K562 (cell line): ENCODE results near the gene ALOXE3. TPM values are rescaled to one million over a fixed set of nuclear protein-coding genes. Genes with fewer than 3 reads are reported as not detected.
A peak's percentile ranks its signal among the peaks of the same experiment; 100 is the strongest.

ENCODE experiments used
- ATAC-seq: fragments of 200-7000 bp; cut with Tn5 transposase; 3 replicates; pipeline ENCODE4 v1.9.1; 2020; ENCODE audit warnings: moderate library complexity
- BruUV-seq: library from RNA; stranded (reverse); fragments of 400-500 nt; replicated peaks from 2 replicates; lab custom pipeline; 2021; lab: Mats Ljungman, UMichigan
- CTCF ChIA-PET: fragments of 300-600 bp; formaldehyde crosslinking; extraction: SDS; loops from one replicate; lab custom pipeline; 2021; ENCODE audit warnings: low intra/inter-chr PET ratio; lab: Yijun Ruan, JAX
- POLR2A ChIA-PET: fragments of 300-600, 350-650 bp; sonication (Branson Sonifier 250); formaldehyde crosslinking; extraction: SDS; loops from one replicate; lab custom pipeline; 2021; ENCODE audit warnings: antibody characterized with exemption, inconsistent platforms; lab: Yijun Ruan, JAX
- DNase-seq, 4 experiments: peaks; one replicate each; pipeline versions ENCODE4 v3.0.0 to v3.0.0-alpha.2; 2011 to 2018; ENCODE audit warnings: low spot score in 3 of 4, mixed read lengths in 3 of 4; ENCODE audit errors: extremely low read depth in 1 of 4
- FAIRE-seq: peaks from 2 replicates; lab custom pipeline; 2011; peaks lifted over from hg19 to GRCh38; lab: Jason Lieb, UNC
- H2AFZ ChIP-seq: 2 replicates; pipeline ENCODE4 v1.6.0; 2011; ENCODE audit warnings: low read depth, low read length, control low read depth, inconsistent platforms
- H3K27ac ChIP-seq: fragments of 200-600 bp; 3 replicates; pipeline ENCODE4 v1.8.0; 2011; ENCODE audit warnings: low read depth, mild to moderate bottlenecking, control low read depth, inconsistent platforms, low read length, moderate library complexity, mixed read lengths; ENCODE audit errors: extremely low read depth
- H3K27me3 ChIP-seq, 2 experiments: fragments of 300-600 bp in 1 of 2; 2 replicates in 1 of 2; 3 replicates in 1 of 2; pipeline versions ENCODE4 v1.6.0 to v1.8.0; 2011; ENCODE audit warnings: inconsistent platforms in 2 of 2, low read length in 2 of 2, mild to moderate bottlenecking in 1 of 2, mixed read lengths in 1 of 2, moderate library complexity in 1 of 2; ENCODE audit not compliant: control insufficient read depth in 2 of 2, insufficient read depth in 2 of 2
- H3K36me3 ChIP-seq: fragments of 300-600 bp; 3 replicates; pipeline ENCODE4 v1.8.0; 2011; ENCODE audit warnings: mild to moderate bottlenecking, low read length, inconsistent platforms; ENCODE audit not compliant: control insufficient read depth, insufficient read depth
- H3K4me1 ChIP-seq, 2 experiments: fragments of 200-600 bp in 1 of 2; replicated peaks in 1 of 2; 2 replicates in 1 of 2; 3 replicates in 1 of 2; pipeline versions ENCODE4 v1.5.1 to v1.8.0; 2011; ENCODE audit warnings: inconsistent platforms in 2 of 2, low read length in 2 of 2, mild to moderate bottlenecking in 1 of 2, mixed read lengths in 1 of 2, moderate library complexity in 1 of 2; ENCODE audit not compliant: control insufficient read depth in 2 of 2, insufficient read depth in 2 of 2
- H3K4me2 ChIP-seq: 2 replicates; pipeline ENCODE4 v1.6.1; 2011; ENCODE audit warnings: low read length, control low read depth, inconsistent platforms, mixed read lengths; ENCODE audit not compliant: insufficient read depth
- H3K4me3 ChIP-seq: fragments of 200-600 bp; sonication (generic), shearing (Covaris generic); 2 replicates; pipeline ENCODE4 v1.5.1; 2016; ENCODE audit warnings: control low read depth, inconsistent platforms
- H3K79me2 ChIP-seq: fragments of 200-600 bp; 3 replicates; pipeline ENCODE4 v1.8.0; 2011; ENCODE audit warnings: low read length, inconsistent platforms; ENCODE audit not compliant: control insufficient read depth, insufficient read depth
- H3K9ac ChIP-seq, 2 experiments: 2 replicates each; pipeline versions ENCODE4 v1.6.0 to v1.6.1; 2011; ENCODE audit warnings: low read depth in 2 of 2, low read length in 2 of 2, control low read depth in 1 of 2, inconsistent platforms in 1 of 2, mild to moderate bottlenecking in 1 of 2, mixed read lengths in 1 of 2; ENCODE audit not compliant: insufficient read depth in 1 of 2
- H3K9me1 ChIP-seq: one replicate; pipeline ENCODE4 v1.6.0; 2011; ENCODE audit warnings: inconsistent platforms, mild to moderate bottlenecking, low read length, moderate library complexity; ENCODE audit not compliant: control insufficient read depth, insufficient read depth
- H3K9me3 ChIP-seq: replicated peaks from 2 replicates; pipeline ENCODE4 v1.5.1; 2011; ENCODE audit warnings: low read depth, low read length, inconsistent platforms; ENCODE audit not compliant: control insufficient read depth, insufficient read depth
- H4K20me1 ChIP-seq: replicated peaks from 2 replicates; pipeline ENCODE4 v1.6.1; 2011; ENCODE audit warnings: low read length, inconsistent platforms, mixed read lengths; ENCODE audit not compliant: control insufficient read depth, insufficient read depth
- ARID2 ChIP-seq: fragments of 450-650 bp; IDR thresholded peaks from 2 replicates; pipeline ENCODE4 v1.6.1; 2017; ENCODE audit warnings: antibody characterized with exemption, mild to moderate bottlenecking
- BHLHE40 ChIP-seq: IDR thresholded peaks from 2 replicates; pipeline ENCODE4 v1.6.1; 2011; ENCODE audit warnings: low read length, improper control_type of control experiment
- HMG20A ChIP-seq: fragments of 450-650 bp; formaldehyde crosslinking; conservative IDR thresholded peaks from 2 replicates; pipeline ENCODE4 v1.4.0; 2020; ENCODE audit warnings: mild to moderate bottlenecking, mixed read lengths
- IFI16 ChIP-seq: fragments of 250-450 bp; sonication (Bioruptor Pico); IDR thresholded peaks from 2 replicates; pipeline ENCODE4 v2.1.2; 2022; ENCODE audit warnings: mild to moderate bottlenecking, inconsistent platforms
- MCM7 ChIP-seq, 2 experiments: fragments of 450-650 bp; IDR thresholded peaks; 2 replicates each; pipeline ENCODE4 v1.6.1; 2016 to 2018
- NR1H2 ChIP-seq: sonication (generic); formaldehyde crosslinking; IDR thresholded peaks from 2 replicates; pipeline ENCODE4 v1.4.0; 2020; ENCODE audit warnings: mild to moderate bottlenecking, missing genetic modification reagents
- ZBTB1 ChIP-seq: sonication (generic); formaldehyde crosslinking; IDR thresholded peaks from 2 replicates; pipeline ENCODE4 v1.8.1; 2023; ENCODE audit warnings: missing genetic modification reagents, low read depth, mild to moderate bottlenecking, borderline replicate concordance
- WGBS: fragments of 100-300 bp; shearing (Covaris generic); methylation state at CpG from one replicate; pipeline ENCODE4 v1.1.6; 2016; ENCODE audit warnings: low coverage, mixed read lengths; ENCODE audit not compliant: insufficient coverage; ENCODE audit errors: missing lambda C conversion rate; 5-methylcytosine and 5-hydroxymethylcytosine counted together
- in situ Hi-C: fragments of 300-500 bp; cut with MboI; formaldehyde crosslinking; loops from 4 replicates; pipeline ENCODE4 v1.15.0; 2018; ENCODE audit warnings: inconsistent platforms, mixed read lengths
- intact Hi-C: fragments of 100-400 bp; cut with micrococcal nuclease; formaldehyde crosslinking; loops from 2 replicates; pipeline ENCODE4 v1.14.2; 2022
- polyA plus RNA-seq, 8 experiments: library from polyadenylated mRNA; depleted of rRNA in 4 of 8; stranded (reverse) in 5 of 8; unstranded in 3 of 8; fragments of >200 nt; fragmentation: Nextera tagmentation in 2 of 8; fragmentation: Illumina TruSeq in 1 of 8; extraction: Ambion mirVana in 2 of 8; extraction: Trizol in 1 of 8; gene quantifications; 2 replicates each; pipeline versions ENCODE4 v1.2.1 to v1.2.3, GENCODE V29; 2011 to 2014; ENCODE audit warnings: inconsistent platforms in 1 of 8, missing spikeins in 1 of 8
- total RNA-seq, 7 experiments: library from RNA; depleted of rRNA in 6 of 7; stranded (reverse); fragments of >200 nt in 6 of 7; fragmentation: Illumina TruSeq in 2 of 7; extraction: Trizol in 2 of 7; gene quantifications; 2 replicates each; pipeline versions ENCODE4 v1.2.1 to v1.2.3, GENCODE V29; 2011 to 2021; ENCODE audit warnings: low replicate concordance in 1 of 7
- TF ChIP-seq, protein P1 (sequence below), 2 experiments: fragments of 450-650 bp; IDR thresholded peaks; 2 replicates each; pipeline ENCODE4 v1.6.1; 2016
- TF ChIP-seq, protein P2 (sequence below): fragments of 250-450 bp; sonication (Bioruptor Pico); IDR thresholded peaks from 2 replicates; pipeline ENCODE4 v1.9.0; 2021; ENCODE audit warnings: mild to moderate bottlenecking, inconsistent platforms

Gene ALOXE3
- total and polyA plus RNA-seq, 9 of the 15 experiments (the other 6 are each of a cell fraction or from before 2014, with no cell fraction given), result 0.04 TPM; not detected in 8

DNA sequence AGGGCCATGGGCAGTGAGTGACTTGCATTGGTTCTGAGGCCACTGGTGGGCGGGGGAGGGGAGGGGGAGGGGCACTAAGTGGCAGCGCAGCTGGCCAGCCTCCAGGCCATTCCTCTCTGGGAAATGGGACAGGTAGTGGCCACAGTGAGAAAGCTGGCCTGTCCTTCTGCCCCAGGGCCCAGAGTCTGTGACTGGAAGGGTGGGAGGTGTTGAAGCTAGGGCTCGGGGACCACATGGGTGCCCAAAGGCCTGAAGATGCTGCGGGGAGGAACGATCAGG lies 30.4 kb downstream of the ALOXE3 start (continued):
- TF ChIP-seq, protein P1, sequence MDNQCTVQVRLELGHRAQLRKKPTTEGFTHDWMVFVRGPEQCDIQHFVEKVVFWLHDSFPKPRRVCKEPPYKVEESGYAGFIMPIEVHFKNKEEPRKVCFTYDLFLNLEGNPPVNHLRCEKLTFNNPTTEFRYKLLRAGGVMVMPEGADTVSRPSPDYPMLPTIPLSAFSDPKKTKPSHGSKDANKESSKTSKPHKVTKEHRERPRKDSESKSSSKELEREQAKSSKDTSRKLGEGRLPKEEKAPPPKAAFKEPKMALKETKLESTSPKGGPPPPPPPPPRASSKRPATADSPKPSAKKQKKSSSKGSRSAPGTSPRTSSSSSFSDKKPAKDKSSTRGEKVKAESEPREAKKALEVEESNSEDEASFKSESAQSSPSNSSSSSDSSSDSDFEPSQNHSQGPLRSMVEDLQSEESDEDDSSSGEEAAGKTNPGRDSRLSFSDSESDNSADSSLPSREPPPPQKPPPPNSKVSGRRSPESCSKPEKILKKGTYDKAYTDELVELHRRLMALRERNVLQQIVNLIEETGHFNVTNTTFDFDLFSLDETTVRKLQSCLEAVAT (IDR thresholded peaks at IDR 0.05), result no peak

DNA sequence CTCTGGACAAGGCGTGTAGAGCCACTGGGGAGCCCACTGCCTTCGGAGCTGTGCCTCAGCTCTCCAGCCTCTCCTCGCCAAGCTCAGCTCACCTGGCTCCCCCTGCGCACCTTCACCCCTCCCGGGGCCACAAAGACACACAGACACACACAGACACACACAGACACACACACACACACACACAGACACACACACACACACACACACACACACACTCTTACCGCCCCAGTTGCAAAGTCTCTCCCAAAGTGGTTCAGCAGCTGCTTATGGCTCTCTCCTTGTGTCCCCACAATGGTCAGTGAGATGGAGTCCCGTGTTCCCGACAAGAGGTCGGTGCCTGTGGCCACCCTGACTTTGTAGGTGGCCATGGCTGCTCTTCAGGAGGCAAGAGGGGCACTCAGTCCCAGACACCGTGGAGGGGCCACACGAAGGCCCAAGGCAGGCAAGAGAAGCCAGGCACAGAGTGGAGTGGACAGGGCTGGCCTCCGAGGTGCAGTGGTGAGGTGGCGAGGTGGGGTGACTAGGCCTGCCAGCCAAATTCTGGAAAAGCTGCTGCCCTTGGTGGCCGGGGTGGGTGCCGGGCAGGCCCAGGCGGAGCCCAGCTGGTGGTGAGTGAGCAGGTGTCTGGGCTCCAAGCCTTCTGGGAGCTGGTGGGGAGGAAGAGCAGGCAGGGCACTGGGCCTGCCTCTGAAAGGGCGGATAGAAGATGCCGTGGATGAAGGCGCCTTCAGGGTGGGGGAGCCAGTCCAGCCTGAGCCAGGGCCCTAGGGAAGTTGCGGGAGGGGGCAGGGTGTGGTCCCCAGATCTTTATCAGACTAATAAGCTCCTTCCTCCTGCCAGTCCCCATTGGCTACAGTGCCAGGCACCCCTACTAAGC lies 31.0 kb downstream of the ALOXE3 start, which contains the start of gene ALOX12B:
Gene ALOX12B, minus strand, starts transcription at position 642 of the 877 bp plus-strand sequence. Its CDS starts 274 bp downstream, at position 368.
- Histone ChIP-seq H2AFZ (no peak within 1 kb of the TSS), H3K9me3 (no peaks in the 10 kb centered on the region), H3K27me3 (peaks cover 3 to 23% of the 10 kb centered on the region in 2 experiments; a peak in 2 of 5 replicates), H3K36me3 (no peaks in the 10 kb centered on the region), H3K79me2 (no peaks in the 10 kb centered on the region), H3K9me1 (no peaks in the 10 kb centered on the region), H3K9ac (no peak within 1 kb of the TSS; a peak in 1 of 4 replicates), H3K27ac (no peak within 1 kb of the TSS), H3K4me3 (no peak within 1 kb of the TSS), H4K20me1 (no peaks in the 10 kb centered on the region), H3K4me2 (no peak within 1 kb of the TSS), H3K4me1 (peaks cover 6% of the 10 kb centered on the region in 2 experiments; a peak in 4 of 5 replicates)
- intact Hi-C loops, result no loop called here
- in situ Hi-C loops, result no loop called here
- WGBS, result 15% methylated on average over 17 of the region's 20 CpGs
- BruUV-seq, result no TSS peak
- ChIA-PET POLR2A (interaction anchor here (0.7 to 1.2 kb wide), 2 partner anchors 10 to 39 kb away, joined by 4 to 7 read pairs; no protein-coding TSS in a partner anchor), CTCF (no interaction called here)
- DNase-seq (peak in 2 of 4 experiments; percentile 47), FAIRE-seq (no peak), ATAC-seq (no peak)
- TF ChIP-seq ARID2 (no peak), MCM7 (IDR thresholded peaks at IDR 0.05) (no peak), ZBTB1 (no peak), IFI16 (CRISPR knock-in tag) (no peak), HMG20A (CRISPR knock-in tag) (no peak), NR1H2 (CRISPR knock-in tag) (no peak), BHLHE40 (no peak)
- TF ChIP-seq, protein P2, sequence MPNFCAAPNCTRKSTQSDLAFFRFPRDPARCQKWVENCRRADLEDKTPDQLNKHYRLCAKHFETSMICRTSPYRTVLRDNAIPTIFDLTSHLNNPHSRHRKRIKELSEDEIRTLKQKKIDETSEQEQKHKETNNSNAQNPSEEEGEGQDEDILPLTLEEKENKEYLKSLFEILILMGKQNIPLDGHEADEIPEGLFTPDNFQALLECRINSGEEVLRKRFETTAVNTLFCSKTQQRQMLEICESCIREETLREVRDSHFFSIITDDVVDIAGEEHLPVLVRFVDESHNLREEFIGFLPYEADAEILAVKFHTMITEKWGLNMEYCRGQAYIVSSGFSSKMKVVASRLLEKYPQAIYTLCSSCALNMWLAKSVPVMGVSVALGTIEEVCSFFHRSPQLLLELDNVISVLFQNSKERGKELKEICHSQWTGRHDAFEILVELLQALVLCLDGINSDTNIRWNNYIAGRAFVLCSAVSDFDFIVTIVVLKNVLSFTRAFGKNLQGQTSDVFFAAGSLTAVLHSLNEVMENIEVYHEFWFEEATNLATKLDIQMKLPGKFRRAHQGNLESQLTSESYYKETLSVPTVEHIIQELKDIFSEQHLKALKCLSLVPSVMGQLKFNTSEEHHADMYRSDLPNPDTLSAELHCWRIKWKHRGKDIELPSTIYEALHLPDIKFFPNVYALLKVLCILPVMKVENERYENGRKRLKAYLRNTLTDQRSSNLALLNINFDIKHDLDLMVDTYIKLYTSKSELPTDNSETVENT (CRISPR knock-in tag), result no peak
